A673 (cell line): ENCODE data around the gene SUSD2. TPM values are rescaled to one million over a fixed set of nuclear protein-coding genes. Genes with fewer than 3 reads are reported as not detected.
A peak's percentile ranks its signal among the peaks of the same experiment; 100 is the strongest.

Experiments
- BruUV-seq: library from RNA; stranded (reverse); fragments of 400-500 nt; replicated peaks from 2 replicates; lab custom pipeline; 2021; lab: Mats Ljungman, UMichigan
- CTCF ChIA-PET: fragments of 300-600 bp; sonication (Branson Sonifier 250); formaldehyde crosslinking; loops from one replicate; lab custom pipeline; 2022; ENCODE audit warnings: antibody characterized with exemption; lab: Charles Lee
- POLR2A ChIA-PET: fragments of 300-600 bp; sonication (Branson Sonifier 250); formaldehyde crosslinking; loops from one replicate; lab custom pipeline; 2022; ENCODE audit warnings: antibody characterized with exemption; ENCODE audit not compliant: low non-redundant PET; lab: Charles Lee
- DNase-seq: peaks from one replicate; pipeline ENCODE4 v3.0.0-alpha.2; 2015; ENCODE audit warnings: low spot score
- H3K27ac ChIP-seq: fragments of 200-600 bp; sonication (generic); 2 replicates; pipeline ENCODE4 v1.5.1; 2016; ENCODE audit warnings: mixed run types, low read depth, mild to moderate bottlenecking, mixed read lengths, antibody characterized with exemption, low read length; ENCODE audit not compliant: poor library complexity, severe bottlenecking
- H3K27me3 ChIP-seq: fragments of 200-600 bp; sonication (generic); replicated peaks from 2 replicates; pipeline ENCODE4 v1.6.1; 2017; ENCODE audit warnings: mixed run types, low read depth, mild to moderate bottlenecking, mixed read lengths, antibody characterized with exemption, low read length; ENCODE audit not compliant: insufficient read depth, poor library complexity
- H3K36me3 ChIP-seq: fragments of 200-600 bp; sonication (generic); 2 replicates; pipeline ENCODE4 v1.6.1; 2016; ENCODE audit warnings: mixed run types, mild to moderate bottlenecking, mixed read lengths, antibody characterized with exemption, low read length; ENCODE audit not compliant: insufficient read depth, poor library complexity, severe bottlenecking
- H3K4me1 ChIP-seq: fragments of 200-600 bp; sonication (generic); 2 replicates; pipeline ENCODE4 v1.6.1; 2017; ENCODE audit warnings: mixed run types, mild to moderate bottlenecking, mixed read lengths, antibody characterized with exemption, low read length; ENCODE audit not compliant: insufficient read depth, poor library complexity, severe bottlenecking
- H3K4me3 ChIP-seq: fragments of 200-600 bp; sonication (generic); 2 replicates; pipeline ENCODE4 v1.5.1; 2016; ENCODE audit warnings: low read depth, mixed run types, mild to moderate bottlenecking, mixed read lengths, low read length; ENCODE audit not compliant: poor library complexity, severe bottlenecking
- H3K9me3 ChIP-seq: fragments of 200-600 bp; sonication (generic); 2 replicates; pipeline ENCODE4 v1.6.1; 2016; ENCODE audit warnings: mixed run types, low read depth, mild to moderate bottlenecking, mixed read lengths, antibody characterized with exemption, low read length; ENCODE audit not compliant: poor library complexity, severe bottlenecking
- EZH2 ChIP-seq: fragments of 200-600 bp; sonication (generic); IDR thresholded peaks from 2 replicates; pipeline ENCODE4 v1.6.1; 2017; ENCODE audit warnings: borderline replicate concordance, low read depth, mild to moderate bottlenecking, mixed read lengths, antibody characterized with exemption, low read length; ENCODE audit not compliant: poor library complexity, severe bottlenecking
- intact Hi-C: fragments of 100-400 bp; cut with micrococcal nuclease; formaldehyde crosslinking; loops from one replicate; pipeline ENCODE4 v1.10.0; 2022; ENCODE audit not compliant: unreplicated experiment
- total RNA-seq: library from RNA; stranded (reverse); gene quantifications from 2 replicates; pipeline ENCODE4 v1.2.3, GENCODE V29; 2021
- TF ChIP-seq, protein P1 (sequence below): fragments of 300-800, 200-600 bp; sonication (generic); conservative IDR thresholded peaks from 2 replicates; pipeline ENCODE4 v1.5.1; 2017; ENCODE audit warnings: low read depth, mild to moderate bottlenecking, antibody characterized with exemption, low read length, moderate library complexity, mixed read lengths

SUSD2 gene
- total RNA-seq, 1 experiment from 2014 or later, result 1.3 TPM

DNA sequence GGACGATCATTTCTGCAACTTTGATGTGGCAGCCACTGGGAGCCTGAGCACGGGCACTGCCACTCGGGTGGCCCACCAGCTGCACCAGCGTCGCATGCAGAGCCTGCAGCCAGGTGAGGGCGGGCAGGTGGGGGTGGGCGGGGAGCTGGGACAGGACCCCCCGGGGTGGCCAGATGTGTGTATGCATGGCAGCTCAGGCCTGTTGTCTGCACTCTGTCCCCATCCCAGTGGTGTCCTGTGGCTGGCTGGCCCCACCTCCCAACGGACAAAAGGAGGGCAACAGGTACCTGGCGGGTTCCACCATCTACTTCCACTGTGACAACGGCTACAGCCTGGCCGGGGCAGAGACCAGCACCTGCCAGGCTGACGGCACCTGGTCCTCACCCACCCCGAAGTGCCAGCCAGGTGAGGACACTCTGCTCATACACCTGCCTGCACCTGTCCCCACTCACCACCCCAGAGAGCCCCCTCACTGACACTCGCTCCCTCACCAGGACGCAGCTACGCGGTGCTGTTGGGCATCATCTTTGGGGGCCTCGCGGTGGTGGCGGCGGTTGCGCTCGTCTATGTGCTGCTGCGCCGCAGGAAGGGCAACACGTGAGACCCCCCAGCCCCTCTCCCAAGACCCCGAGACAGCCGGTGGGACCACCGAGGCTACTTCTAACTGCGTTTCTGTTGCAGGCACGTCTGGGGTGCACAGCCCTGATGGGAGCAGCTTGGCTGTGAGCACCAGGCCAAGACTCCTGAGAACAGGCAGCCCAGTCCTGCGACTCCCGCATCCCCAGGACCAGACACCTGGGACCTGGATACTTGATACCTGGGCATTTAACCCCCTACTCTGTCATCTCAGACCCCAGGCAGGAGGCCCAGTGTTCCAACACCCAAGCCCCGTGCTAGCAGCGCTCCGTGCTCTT, 6.7 kb downstream of the SUSD2 start:
- Histone ChIP-seq H3K36me3 (no peaks in the 10 kb centered on the region), H3K9me3 (no peaks in the 10 kb centered on the region), H3K4me1 (no peaks in the 10 kb centered on the region), H3K4me3 (no peak overlapping the region), H3K27me3 (no peaks in the 10 kb centered on the region), H3K27ac (no peak overlapping the region)
- DNase-seq, result no peak
- ChIA-PET CTCF (no interaction called here), POLR2A (no interaction called here)
- no peak for TF ChIP-seq EZH2
- TF ChIP-seq, protein P1, sequence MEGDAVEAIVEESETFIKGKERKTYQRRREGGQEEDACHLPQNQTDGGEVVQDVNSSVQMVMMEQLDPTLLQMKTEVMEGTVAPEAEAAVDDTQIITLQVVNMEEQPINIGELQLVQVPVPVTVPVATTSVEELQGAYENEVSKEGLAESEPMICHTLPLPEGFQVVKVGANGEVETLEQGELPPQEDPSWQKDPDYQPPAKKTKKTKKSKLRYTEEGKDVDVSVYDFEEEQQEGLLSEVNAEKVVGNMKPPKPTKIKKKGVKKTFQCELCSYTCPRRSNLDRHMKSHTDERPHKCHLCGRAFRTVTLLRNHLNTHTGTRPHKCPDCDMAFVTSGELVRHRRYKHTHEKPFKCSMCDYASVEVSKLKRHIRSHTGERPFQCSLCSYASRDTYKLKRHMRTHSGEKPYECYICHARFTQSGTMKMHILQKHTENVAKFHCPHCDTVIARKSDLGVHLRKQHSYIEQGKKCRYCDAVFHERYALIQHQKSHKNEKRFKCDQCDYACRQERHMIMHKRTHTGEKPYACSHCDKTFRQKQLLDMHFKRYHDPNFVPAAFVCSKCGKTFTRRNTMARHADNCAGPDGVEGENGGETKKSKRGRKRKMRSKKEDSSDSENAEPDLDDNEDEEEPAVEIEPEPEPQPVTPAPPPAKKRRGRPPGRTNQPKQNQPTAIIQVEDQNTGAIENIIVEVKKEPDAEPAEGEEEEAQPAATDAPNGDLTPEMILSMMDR, result no peak
- BruUV-seq, result no TSS peak
- intact Hi-C loops, result loop anchor here (5.0 kb wide), 1 partner anchor 339 kb away; no protein-coding TSS in a partner anchor

DNA sequence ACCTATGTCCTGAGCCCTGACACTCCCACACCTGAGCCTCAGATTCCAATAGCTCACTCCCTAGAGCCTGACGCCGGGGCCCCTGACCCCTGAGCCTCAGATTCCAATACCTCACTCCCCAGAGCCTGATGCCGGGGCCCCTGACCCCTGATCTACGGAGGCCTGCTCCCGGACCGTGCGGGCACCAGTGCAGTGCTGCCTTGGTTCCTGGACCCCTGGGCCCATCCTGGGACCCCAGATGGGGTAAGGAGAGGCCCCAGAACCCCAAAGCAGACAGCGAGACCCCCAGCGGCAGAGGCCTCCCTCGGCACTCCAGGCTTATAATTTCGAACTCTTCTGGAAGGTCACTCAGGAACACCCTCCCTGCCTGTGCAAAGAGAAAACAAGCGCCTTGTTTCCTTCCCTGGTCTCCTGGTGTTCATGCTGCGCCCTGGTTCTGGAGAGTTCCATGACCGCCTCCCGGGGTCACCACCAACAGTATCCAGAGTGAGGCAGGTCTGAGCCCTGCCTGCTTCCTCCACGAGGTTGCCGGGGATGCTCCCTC, 7.5 kb downstream of the SUSD2 start:
- ChIA-PET CTCF (interaction anchor here (0.5 to 0.6 kb wide), 2 partner anchors 42 to 59 kb away, joined by 3 read pairs; no protein-coding TSS in a partner anchor), POLR2A (no interaction called here)
- Histone ChIP-seq H3K27ac (no peak overlapping the region), H3K36me3 (no peaks in the 10 kb centered on the region), H3K27me3 (no peaks in the 10 kb centered on the region), H3K4me3 (no peak overlapping the region), H3K9me3 (no peaks in the 10 kb centered on the region), H3K4me1 (no peaks in the 10 kb centered on the region)
- intact Hi-C loops, result loop anchor here (5.0 kb wide), 1 partner anchor 339 kb away; no protein-coding TSS in a partner anchor
- BruUV-seq, result no TSS peak
- TF ChIP-seq EZH2, result no peak
- TF ChIP-seq, protein P1, result no peak
- DNase-seq, result no peak

DNA sequence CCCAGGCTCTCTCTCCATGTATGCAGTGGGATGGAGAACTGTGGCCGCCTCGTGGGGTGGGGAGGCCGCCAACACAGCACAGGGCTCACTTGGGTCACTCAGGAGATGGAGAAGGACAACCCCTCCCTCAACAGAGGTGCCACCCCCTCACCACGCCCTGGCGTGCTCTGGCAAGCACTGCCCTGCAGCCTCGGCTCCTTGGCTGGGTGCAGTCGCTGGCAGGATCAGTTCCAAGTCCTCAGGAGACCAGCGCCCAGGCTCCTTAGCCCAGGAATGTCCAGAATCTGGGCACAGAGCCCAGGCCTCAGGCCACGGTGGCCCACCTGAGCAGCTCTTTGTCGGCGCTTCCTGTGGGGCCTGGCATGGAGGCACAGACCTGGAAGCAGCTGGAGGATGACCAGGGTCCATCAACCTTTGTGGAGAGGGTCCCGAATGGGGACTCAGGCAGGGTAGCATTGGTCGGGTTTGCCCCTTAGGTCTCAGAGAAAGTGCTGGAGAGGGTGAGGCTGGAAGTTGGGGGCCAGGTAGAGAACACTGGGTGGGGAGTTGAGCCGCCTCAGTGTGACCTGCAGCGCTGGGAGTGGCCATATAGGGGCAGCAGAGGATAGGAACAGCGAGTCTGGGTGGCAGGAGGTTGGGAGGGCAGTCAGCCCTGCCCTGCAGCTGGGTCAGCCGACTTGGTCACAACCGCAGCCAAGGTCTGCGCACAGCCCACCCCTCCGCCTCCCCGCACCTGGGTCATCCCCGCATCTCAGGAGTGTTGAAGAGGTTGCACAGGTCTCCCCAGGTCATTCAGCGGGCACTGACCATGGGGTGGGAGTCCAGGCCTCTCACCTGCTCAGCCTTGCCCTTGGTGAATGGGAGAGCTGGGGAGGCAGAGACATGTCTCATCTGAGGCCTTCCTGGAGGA, 8.2 kb downstream of the SUSD2 start:
- Histone ChIP-seq H3K27ac (no peak overlapping the region), H3K27me3 (no peaks in the 10 kb centered on the region), H3K36me3 (no peaks in the 10 kb centered on the region), H3K4me3 (no peak overlapping the region), H3K4me1 (no peaks in the 10 kb centered on the region), H3K9me3 (no peaks in the 10 kb centered on the region)
- ChIA-PET CTCF (interaction anchor here (0.5 to 1.0 kb wide), 4 partner anchors 11 to 58 kb away, joined by 3 to 6 read pairs (median 3); no protein-coding TSS in a partner anchor), POLR2A (no interaction called here)
- TF ChIP-seq, protein P1, result peak; percentile 71
- TF ChIP-seq EZH2, result no peak
- intact Hi-C loops, result loop anchor here (5.0 kb wide), 1 partner anchor 338 kb away; no protein-coding TSS in a partner anchor
- BruUV-seq, result no TSS peak
- DNase-seq, result peak; percentile 43
